K562 (cell line): ENCODE results near the gene HIGD1C. TPM values are rescaled to one million over a fixed set of nuclear protein-coding genes. Genes with fewer than 3 reads are reported as not detected.

Experiments used
- ATAC-seq: fragments of 200-7000 bp; cut with Tn5 transposase; 3 replicates; pipeline ENCODE4 v1.9.1; 2020; ENCODE audit warnings: moderate library complexity
- BruUV-seq: library from RNA; stranded (reverse); fragments of 400-500 nt; replicated peaks from 2 replicates; lab custom pipeline; 2021; lab: Mats Ljungman, UMichigan
- CTCF ChIA-PET: fragments of 300-600 bp; formaldehyde crosslinking; extraction: SDS; loops from one replicate; lab custom pipeline; 2021; ENCODE audit warnings: low intra/inter-chr PET ratio; lab: Yijun Ruan, JAX
- POLR2A ChIA-PET: fragments of 300-600, 350-650 bp; sonication (Branson Sonifier 250); formaldehyde crosslinking; extraction: SDS; loops from one replicate; lab custom pipeline; 2021; ENCODE audit warnings: antibody characterized with exemption, inconsistent platforms; lab: Yijun Ruan, JAX
- DNase-seq, 4 experiments: peaks; one replicate each; pipeline versions ENCODE4 v3.0.0 to v3.0.0-alpha.2; 2011 to 2018; ENCODE audit warnings: low spot score in 3 of 4, mixed read lengths in 3 of 4; ENCODE audit errors: extremely low read depth in 1 of 4
- FAIRE-seq: peaks from 2 replicates; lab custom pipeline; 2011; peaks lifted over from hg19 to GRCh38; lab: Jason Lieb, UNC
- H2AFZ ChIP-seq: 2 replicates; pipeline ENCODE4 v1.6.0; 2011; ENCODE audit warnings: low read depth, low read length, control low read depth, inconsistent platforms
- H3K27ac ChIP-seq: fragments of 200-600 bp; 3 replicates; pipeline ENCODE4 v1.8.0; 2011; ENCODE audit warnings: low read depth, mild to moderate bottlenecking, control low read depth, inconsistent platforms, low read length, moderate library complexity, mixed read lengths; ENCODE audit errors: extremely low read depth
- H3K27me3 ChIP-seq, 2 experiments: fragments of 300-600 bp in 1 of 2; 2 replicates in 1 of 2; 3 replicates in 1 of 2; pipeline versions ENCODE4 v1.6.0 to v1.8.0; 2011; ENCODE audit warnings: inconsistent platforms in 2 of 2, low read length in 2 of 2, mild to moderate bottlenecking in 1 of 2, mixed read lengths in 1 of 2, moderate library complexity in 1 of 2; ENCODE audit not compliant: control insufficient read depth in 2 of 2, insufficient read depth in 2 of 2
- H3K36me3 ChIP-seq: fragments of 300-600 bp; 3 replicates; pipeline ENCODE4 v1.8.0; 2011; ENCODE audit warnings: mild to moderate bottlenecking, low read length, inconsistent platforms; ENCODE audit not compliant: control insufficient read depth, insufficient read depth
- H3K4me1 ChIP-seq, 2 experiments: fragments of 200-600 bp in 1 of 2; replicated peaks in 1 of 2; 2 replicates in 1 of 2; 3 replicates in 1 of 2; pipeline versions ENCODE4 v1.5.1 to v1.8.0; 2011; ENCODE audit warnings: inconsistent platforms in 2 of 2, low read length in 2 of 2, mild to moderate bottlenecking in 1 of 2, mixed read lengths in 1 of 2, moderate library complexity in 1 of 2; ENCODE audit not compliant: control insufficient read depth in 2 of 2, insufficient read depth in 2 of 2
- H3K4me2 ChIP-seq: 2 replicates; pipeline ENCODE4 v1.6.1; 2011; ENCODE audit warnings: low read length, control low read depth, inconsistent platforms, mixed read lengths; ENCODE audit not compliant: insufficient read depth
- H3K4me3 ChIP-seq: fragments of 200-600 bp; sonication (generic), shearing (Covaris generic); 2 replicates; pipeline ENCODE4 v1.5.1; 2016; ENCODE audit warnings: control low read depth, inconsistent platforms
- H3K79me2 ChIP-seq: fragments of 200-600 bp; 3 replicates; pipeline ENCODE4 v1.8.0; 2011; ENCODE audit warnings: low read length, inconsistent platforms; ENCODE audit not compliant: control insufficient read depth, insufficient read depth
- H3K9ac ChIP-seq, 2 experiments: 2 replicates each; pipeline versions ENCODE4 v1.6.0 to v1.6.1; 2011; ENCODE audit warnings: low read depth in 2 of 2, low read length in 2 of 2, control low read depth in 1 of 2, inconsistent platforms in 1 of 2, mild to moderate bottlenecking in 1 of 2, mixed read lengths in 1 of 2; ENCODE audit not compliant: insufficient read depth in 1 of 2
- H3K9me1 ChIP-seq: one replicate; pipeline ENCODE4 v1.6.0; 2011; ENCODE audit warnings: inconsistent platforms, mild to moderate bottlenecking, low read length, moderate library complexity; ENCODE audit not compliant: control insufficient read depth, insufficient read depth
- H3K9me3 ChIP-seq: replicated peaks from 2 replicates; pipeline ENCODE4 v1.5.1; 2011; ENCODE audit warnings: low read depth, low read length, inconsistent platforms; ENCODE audit not compliant: control insufficient read depth, insufficient read depth
- H4K20me1 ChIP-seq: replicated peaks from 2 replicates; pipeline ENCODE4 v1.6.1; 2011; ENCODE audit warnings: low read length, inconsistent platforms, mixed read lengths; ENCODE audit not compliant: control insufficient read depth, insufficient read depth
- RFX5 ChIP-seq: IDR thresholded peaks from 2 replicates; pipeline ENCODE4 v1.6.1; 2011; ENCODE audit warnings: low read depth, mild to moderate bottlenecking, improper control_type of control experiment, low read length
- STAT5A ChIP-seq: IDR thresholded peaks from 2 replicates; pipeline ENCODE4 v1.6.1; 2012; ENCODE audit warnings: low read length, inconsistent platforms, borderline replicate concordance
- TEAD1 ChIP-seq, 2 experiments: fragments of 450-650 bp in 1 of 2; sonication (generic) in 1 of 2; formaldehyde crosslinking; IDR thresholded peaks; 2 replicates each; pipeline versions ENCODE4 v1.4.0 to v1.8.0; 2020 to 2022; ENCODE audit warnings: mild to moderate bottlenecking in 2 of 2, missing genetic modification reagents in 1 of 2
- ZNF174 ChIP-seq: fragments of 250-450 bp; sonication (Bioruptor Pico); IDR thresholded peaks from 2 replicates; pipeline ENCODE4 v1.4.0; 2020; ENCODE audit warnings: mild to moderate bottlenecking
- ZNF507 ChIP-seq: conservative IDR thresholded peaks from 2 replicates; pipeline ENCODE4 v1.6.1; 2017; ENCODE audit warnings: missing genetic modification characterization, missing compliant biosample characterization
- WGBS: fragments of 100-300 bp; shearing (Covaris generic); methylation state at CpG from one replicate; pipeline ENCODE4 v1.1.6; 2016; ENCODE audit warnings: low coverage, mixed read lengths; ENCODE audit not compliant: insufficient coverage; ENCODE audit errors: missing lambda C conversion rate; 5-methylcytosine and 5-hydroxymethylcytosine counted together
- in situ Hi-C: fragments of 300-500 bp; cut with MboI; formaldehyde crosslinking; loops from 4 replicates; pipeline ENCODE4 v1.15.0; 2018; ENCODE audit warnings: inconsistent platforms, mixed read lengths
- intact Hi-C: fragments of 100-400 bp; cut with micrococcal nuclease; formaldehyde crosslinking; loops from 2 replicates; pipeline ENCODE4 v1.14.2; 2022
- polyA plus RNA-seq, 8 experiments: library from polyadenylated mRNA; depleted of rRNA in 4 of 8; stranded (reverse) in 5 of 8; unstranded in 3 of 8; fragments of >200 nt; fragmentation: Nextera tagmentation in 2 of 8; fragmentation: Illumina TruSeq in 1 of 8; extraction: Ambion mirVana in 2 of 8; extraction: Trizol in 1 of 8; gene quantifications; 2 replicates each; pipeline versions ENCODE4 v1.2.1 to v1.2.3, GENCODE V29; 2011 to 2014; ENCODE audit warnings: inconsistent platforms in 1 of 8, missing spikeins in 1 of 8
- total RNA-seq, 7 experiments: library from RNA; depleted of rRNA in 6 of 7; stranded (reverse); fragments of >200 nt in 6 of 7; fragmentation: Illumina TruSeq in 2 of 7; extraction: Trizol in 2 of 7; gene quantifications; 2 replicates each; pipeline versions ENCODE4 v1.2.1 to v1.2.3, GENCODE V29; 2011 to 2021; ENCODE audit warnings: low replicate concordance in 1 of 7

Gene HIGD1C
- total and polyA plus RNA-seq, 9 of the 15 experiments (the other 6 are each of a cell fraction or from before 2014, with no cell fraction given): not detected

DNA sequence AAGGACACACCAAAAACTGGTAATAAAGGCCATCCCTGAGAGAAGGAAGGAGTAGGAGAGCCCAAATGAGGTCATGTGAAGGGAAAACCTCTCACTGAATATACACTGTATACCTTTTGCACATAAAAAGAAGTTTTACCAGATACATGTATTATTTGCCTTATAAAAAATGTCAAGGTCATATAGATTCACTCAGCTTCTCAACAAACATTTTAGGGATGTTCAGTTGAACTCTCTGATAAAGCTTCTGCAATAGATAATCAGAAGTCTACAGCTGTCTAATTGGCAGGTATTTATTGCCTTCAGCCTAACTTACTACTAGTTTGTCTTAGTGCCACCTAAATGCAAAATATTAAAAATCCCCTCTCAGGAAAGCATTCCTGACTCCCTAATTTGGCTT is 65.1 kb downstream of the HIGD1C start (continued):
- TF ChIP-seq TEAD1 (CRISPR knock-in tag; IDR thresholded peaks at IDR 0.05): no peak
- TF ChIP-seq, all 486 proteins: peak for 16

DNA sequence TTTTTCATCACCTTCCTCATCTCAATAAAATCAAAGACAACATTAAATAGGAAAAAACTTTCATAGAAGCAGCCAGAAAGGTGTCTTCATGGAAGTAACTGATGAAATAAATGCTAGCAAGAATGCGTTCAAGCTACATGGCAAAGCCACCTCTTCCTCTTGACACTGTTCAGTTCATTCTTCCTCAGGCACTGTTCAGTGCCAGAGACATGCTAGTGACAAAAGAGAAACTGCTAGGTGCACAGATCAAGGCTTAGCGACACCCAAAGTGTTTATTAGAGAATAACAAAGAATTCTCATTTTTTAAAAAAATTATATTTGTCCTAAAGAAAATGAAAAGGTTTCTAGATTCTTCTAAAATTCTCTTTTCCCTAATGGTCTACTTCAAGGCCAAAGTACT is 66.6 kb downstream of the HIGD1C start:
- no peaks in the 10 kb centered on the region for H3K9me3 ChIP-seq
- TF ChIP-seq STAT5A: no peak
- no peak for TF ChIP-seq ZNF174 (CRISPR knock-in tag)
- no peak for TF ChIP-seq ZNF507 (tag)
- TF ChIP-seq RFX5: no peak
- WGBS: 72% methylated on average over 2 of the region's 2 CpGs
- peak overlapping the region; percentile 37 for H3K27ac ChIP-seq
- no peaks in the 10 kb centered on the region for H4K20me1 ChIP-seq
- BruUV-seq: no TSS peak
- peaks cover 97% of the 10 kb centered on the region for H3K79me2 ChIP-seq
- in situ Hi-C loops (no loop called here), intact Hi-C loops (no loop called here)
- ChIA-PET CTCF (no interaction called here), POLR2A (interaction anchor here (1.4 to 1.5 kb wide), 2 partner anchors 9 to 12 kb away, joined by 4 to 5 read pairs; no protein-coding TSS in a partner anchor)
- no peaks in the 10 kb centered on the region for H3K27me3 ChIP-seq
- peaks cover 34 to 58% of the 10 kb centered on the region in 2 experiments for H3K4me1 ChIP-seq
- no peak overlapping the region for H2AFZ ChIP-seq
- H3K4me3 ChIP-seq: no peak overlapping the region
- H3K4me2 ChIP-seq: no peak overlapping the region
- ATAC-seq (no peak), DNase-seq (no peak), FAIRE-seq (no peak)
- no peaks in the 10 kb centered on the region for H3K9me1 ChIP-seq
- peak overlapping the region in 1 of 2 experiments; percentile 89; a peak in 2 of 4 replicates for H3K9ac ChIP-seq
- no peaks in the 10 kb centered on the region; the same call in 2 of the 3 replicates for H3K36me3 ChIP-seq
